GM12891 (cell line): ENCODE measurements around the gene CNBP.
"Not testable (repeated sequence)": the region's sequence is repeated elsewhere in the genome, so short reads cannot be mapped to it uniquely, and the experiment has no call there.

Experiments
- DNase-seq: peaks from one replicate; pipeline ENCODE4 v3.0.0; 2011; ENCODE audit warnings: low spot score; ENCODE audit not compliant: insufficient read length
- FAIRE-seq: peaks from 2 replicates; lab custom pipeline; 2011; peaks lifted over from hg19 to GRCh38; lab: Jason Lieb, UNC
- PAX5 ChIP-seq: IDR thresholded peaks from 2 replicates; pipeline ENCODE4 v1.6.1; 2011; ENCODE audit warnings: low read length, moderate library complexity, mild to moderate bottlenecking; ENCODE audit not compliant: insufficient read depth, severe bottlenecking
- POLR2A ChIP-seq: IDR thresholded peaks from 2 replicates; pipeline ENCODE4 v1.6.1; 2011; ENCODE audit warnings: low read depth, low read length, control low read depth
- POLR2AphosphoS5 ChIP-seq: IDR thresholded peaks from 2 replicates; pipeline ENCODE4 v1.6.1; 2011; ENCODE audit warnings: low read depth, low read length, control low read depth
- POU2F2 ChIP-seq: IDR thresholded peaks from 2 replicates; pipeline ENCODE4 v1.6.1; 2011; ENCODE audit warnings: low read depth, mild to moderate bottlenecking, control low read depth, low read length, moderate library complexity
- SPI1 ChIP-seq: IDR thresholded peaks from 2 replicates; pipeline ENCODE4 v1.6.1; 2011; ENCODE audit warnings: low read depth, low read length, control low read depth
- TAF1 ChIP-seq: IDR thresholded peaks from 2 replicates; pipeline ENCODE4 v1.6.1; 2011; ENCODE audit warnings: low read depth, low read length, control low read depth

Gene CNBP

DNA sequence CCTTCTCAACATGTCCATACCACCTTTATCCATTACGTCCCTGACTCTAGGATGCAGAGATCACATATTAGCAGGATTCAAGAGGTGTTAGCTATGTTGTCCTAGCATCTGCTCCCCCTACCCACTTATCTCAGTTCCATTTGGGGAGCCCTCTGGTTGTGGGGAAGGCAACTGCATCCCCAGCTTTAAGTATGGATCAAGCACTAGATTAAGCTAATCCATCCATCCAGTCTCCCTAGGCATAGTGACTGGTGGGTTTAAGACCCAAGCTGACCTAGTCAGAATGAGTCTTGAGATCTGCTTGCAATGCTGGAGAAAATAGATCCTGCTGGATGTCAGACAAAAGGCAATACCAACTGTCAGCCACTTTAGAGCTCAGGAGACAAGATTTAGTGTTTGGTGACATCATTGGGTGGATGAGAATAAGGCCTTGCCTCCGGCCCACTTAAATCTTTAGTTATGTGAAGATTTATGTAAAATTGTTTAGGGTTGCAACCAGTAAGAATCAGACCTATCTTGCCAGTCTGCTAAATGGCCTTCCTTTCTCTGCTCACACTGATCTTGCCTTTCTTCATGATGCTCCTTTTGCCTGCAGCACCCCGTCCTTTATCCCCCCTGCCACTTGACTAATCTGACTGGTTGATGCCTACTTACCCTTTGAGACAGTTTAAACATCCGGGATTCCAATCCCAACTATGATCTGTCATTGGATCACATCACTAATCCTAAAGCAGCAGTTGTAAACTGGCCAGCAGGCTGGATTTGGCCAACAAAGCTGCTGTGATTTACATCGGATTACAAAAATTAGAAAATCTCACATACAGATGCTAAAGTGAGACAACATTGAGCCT is 20.7 kb downstream of the CNBP start:
- no peak for TF ChIP-seq POLR2AphosphoS5
- TF ChIP-seq TAF1 = no peak
- TF ChIP-seq PAX5 = no peak
- TF ChIP-seq POLR2A = 0 out of 2 replicates have a peak, but pooled peaks have one; percentile 1
- no peak for TF ChIP-seq POU2F2
- FAIRE-seq (no peak), DNase-seq (no peak)

DNA sequence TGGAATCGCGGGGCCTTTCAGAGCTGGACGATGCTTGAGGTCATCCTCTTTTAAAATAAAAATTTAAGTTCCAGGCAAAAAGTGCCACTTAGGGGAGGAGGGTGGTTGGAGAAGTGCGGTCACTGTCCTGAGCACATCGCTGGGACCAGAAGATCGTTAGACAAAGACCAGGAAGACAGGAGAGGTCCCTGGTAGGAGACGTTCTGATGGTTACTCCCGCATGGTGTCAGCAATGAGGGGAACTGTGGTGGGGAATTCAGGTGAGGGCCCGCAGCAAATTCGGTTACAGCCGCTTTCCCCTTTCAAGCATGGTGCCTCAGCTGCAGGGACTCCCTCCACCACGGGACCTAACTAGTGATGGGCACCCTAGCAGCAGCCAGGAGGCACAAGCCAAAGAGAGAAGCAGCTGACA is 21.8 kb downstream of the CNBP start:
- no peak for DNase-seq
- no peak for TF ChIP-seq POLR2AphosphoS5
- TF ChIP-seq POLR2A = no peak
- TF ChIP-seq POU2F2 = no peak
- TF ChIP-seq PAX5 = no peak
- TF ChIP-seq SPI1 = no peak
- TF ChIP-seq TAF1 = no peak
- FAIRE-seq = peak; percentile 28

DNA sequence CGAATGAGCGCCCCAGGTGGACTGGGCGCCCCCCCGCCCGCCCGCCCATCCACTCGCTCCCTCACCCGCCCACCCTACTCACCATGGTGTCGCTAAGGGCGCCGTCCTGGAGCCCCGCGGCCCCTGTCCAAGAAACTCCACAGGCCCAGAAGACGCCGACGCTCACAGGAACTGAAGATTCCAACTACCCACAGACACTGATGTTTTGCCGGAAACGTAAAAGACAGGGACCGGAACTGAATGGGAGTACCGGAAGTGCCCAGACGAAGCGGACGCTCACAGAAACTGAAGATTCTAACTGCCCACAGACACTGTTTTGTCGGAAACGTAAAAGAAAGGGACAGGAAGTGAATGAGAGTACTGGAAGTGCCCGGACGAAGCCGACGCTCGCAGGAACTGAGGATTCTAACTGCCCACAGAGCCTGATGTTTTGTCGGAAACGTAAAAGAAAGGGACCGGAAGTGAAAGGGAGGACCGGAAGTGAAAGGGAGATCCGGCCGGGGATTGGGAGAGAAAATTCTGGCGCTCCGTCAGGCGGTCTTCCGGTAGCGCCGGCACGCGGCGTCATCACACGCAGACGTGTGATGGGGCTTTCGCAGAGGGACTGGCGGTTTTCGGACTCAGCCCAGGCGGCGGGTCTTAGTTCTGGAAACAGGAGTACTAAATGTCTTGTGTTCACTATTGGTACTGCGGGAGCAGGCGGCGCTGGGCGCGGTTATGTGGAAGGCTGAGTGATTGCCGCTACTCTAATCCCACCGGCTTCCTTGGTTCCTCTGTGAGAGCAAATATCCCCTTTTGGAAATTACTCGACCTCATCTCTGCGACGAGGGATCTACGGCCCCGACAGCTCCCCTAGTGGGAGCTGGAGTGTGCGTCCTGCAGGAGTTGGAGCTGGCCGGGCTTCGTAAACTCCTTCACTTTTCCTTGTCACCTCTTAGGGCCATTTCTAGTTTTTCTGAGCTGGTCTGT is 22.5 kb downstream of the CNBP start, which contains the start of gene ISY1:
Gene ISY1, minus strand, starts transcription at position 173 of the 969 bp plus-strand sequence. Its CDS starts 88 bp downstream, at position 85.
- TF ChIP-seq TAF1 (peak; percentile 70), POLR2A (peak; percentile 95), POU2F2 (peak; percentile 55), PAX5 (no peak), POLR2AphosphoS5 (peak; percentile 95), SPI1 (peak; percentile 15; the same call in 1 of the 2 replicates)
- FAIRE-seq (peak; percentile 91), DNase-seq (peak; percentile 79)

DNA sequence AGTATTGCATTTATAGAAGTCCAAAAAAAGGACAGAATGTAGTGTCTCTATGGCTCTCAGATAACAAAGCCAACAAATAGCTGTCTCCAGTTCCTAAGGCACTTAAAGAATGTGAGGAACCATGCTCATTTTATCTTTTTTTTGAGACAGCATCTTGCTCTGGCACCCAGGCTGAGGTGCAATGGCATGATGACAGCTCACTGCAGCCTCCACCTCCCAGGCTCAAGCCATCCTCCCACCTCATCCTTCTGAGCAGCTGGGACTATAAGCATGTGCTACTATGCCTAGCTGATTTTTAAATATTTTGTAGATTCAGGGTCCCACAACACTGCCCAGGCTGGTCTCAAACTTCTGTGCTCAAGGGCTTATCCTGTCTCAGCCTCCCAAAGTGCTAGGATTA is 38.9 kb downstream of the CNBP start:
- FAIRE-seq (no peak), DNase-seq (no peak)
- TF ChIP-seq PAX5 (no peak), POLR2A (no peak), TAF1 (no peak), SPI1 (no peak), POLR2AphosphoS5 (no peak)

DNA sequence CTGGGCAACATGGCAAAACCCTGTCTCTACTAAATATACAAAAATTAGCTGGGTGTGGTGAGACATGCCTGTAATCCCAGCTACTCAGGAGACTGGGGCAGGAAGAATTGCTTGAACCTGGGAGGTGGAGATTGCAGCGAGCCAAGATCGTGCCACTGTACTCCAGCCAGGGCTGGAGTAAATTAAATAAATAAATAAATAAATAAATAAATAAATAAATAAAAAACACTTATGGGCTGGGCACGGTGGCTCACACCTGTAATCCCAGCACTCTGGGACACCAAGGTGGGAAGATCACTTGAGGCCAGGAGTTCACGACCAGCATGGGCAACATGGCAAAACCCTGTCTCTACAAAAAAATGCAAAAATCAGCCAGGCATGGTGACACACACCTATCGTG is 42.7 kb downstream of the CNBP start:
- FAIRE-seq, DNase-seq: not testable (repeated sequence)

DNA sequence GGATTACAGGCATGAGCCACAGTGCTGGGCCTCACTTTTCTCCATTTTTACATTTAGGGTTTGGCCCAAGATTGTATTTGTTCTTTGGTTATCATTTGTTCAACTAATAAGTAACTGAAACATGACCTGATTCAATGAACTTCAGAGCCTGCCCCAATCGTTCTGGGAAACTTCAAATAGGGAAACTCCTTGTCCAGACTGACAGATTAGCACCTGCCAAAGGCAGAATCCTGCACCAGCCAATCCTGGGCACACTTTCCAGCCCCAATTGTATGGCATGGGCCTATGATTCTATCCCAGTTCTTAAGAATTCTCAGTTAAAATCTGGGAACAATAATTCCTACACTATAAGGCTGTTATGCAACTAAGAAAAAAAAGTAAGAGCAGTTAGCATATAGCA is 43.8 kb downstream of the CNBP start:
- TF ChIP-seq POU2F2 (no peak), POLR2A (no peak), PAX5 (no peak), POLR2AphosphoS5 (no peak), SPI1 (no peak), TAF1 (no peak)
- DNase-seq (no peak), FAIRE-seq (no peak)

DNA sequence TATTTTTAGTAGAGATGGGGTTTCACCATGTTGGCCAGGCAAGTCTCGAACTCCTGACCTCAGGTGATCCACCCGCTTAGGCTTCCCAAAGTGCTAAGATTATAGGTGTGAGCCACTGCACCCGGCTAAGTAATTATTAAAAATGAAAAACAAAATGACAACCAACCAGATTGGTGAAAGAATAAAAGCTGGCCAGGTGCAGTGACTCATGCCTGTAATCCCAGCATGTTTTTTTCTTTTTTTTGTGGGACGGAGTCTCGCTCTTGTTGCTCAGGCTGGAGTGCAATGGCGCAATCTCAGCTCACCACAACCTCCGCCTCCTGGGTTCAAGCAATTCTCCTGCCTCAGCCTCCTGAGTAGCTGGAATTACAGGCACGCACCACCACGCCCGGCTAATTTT is 47.4 kb downstream of the CNBP start:
- FAIRE-seq, DNase-seq: not testable (repeated sequence)

DNA sequence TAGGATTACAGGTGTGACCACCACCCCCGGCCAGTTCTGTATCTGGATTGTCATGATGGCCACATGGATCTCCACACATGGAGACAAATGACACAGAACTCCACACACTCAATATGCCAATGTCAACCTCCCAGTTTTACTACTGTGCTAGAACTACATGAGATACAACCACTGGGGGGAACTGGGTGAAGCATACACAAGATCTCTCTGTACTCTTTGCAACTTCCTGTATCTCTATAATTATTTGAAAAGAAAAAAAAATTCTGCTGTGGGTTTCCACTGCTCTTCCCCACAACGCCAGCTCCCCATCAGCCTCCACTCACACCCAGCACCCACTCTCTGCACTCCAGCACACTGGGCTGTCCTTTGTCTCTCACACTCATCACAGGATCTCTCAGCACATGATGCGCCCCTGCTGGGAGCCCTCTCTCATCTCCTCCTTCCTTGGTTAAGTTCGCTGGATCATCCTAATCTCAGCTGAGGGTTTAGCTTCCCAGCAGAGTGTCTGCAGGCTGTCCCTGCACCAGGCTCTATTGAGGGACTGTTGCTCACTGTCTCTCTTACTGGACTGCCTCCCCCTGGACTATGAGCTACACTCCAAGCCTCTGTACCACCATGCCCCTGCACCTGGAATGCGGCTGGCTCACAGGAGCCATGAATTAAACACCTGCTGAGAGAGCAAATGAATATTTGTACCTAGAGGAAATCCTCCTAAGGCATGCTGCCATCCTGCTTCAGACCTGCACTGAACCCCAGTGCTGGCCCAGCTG is 51.4 kb downstream of the CNBP start:
- DNase-seq = no peak
- FAIRE-seq = no peak
- TF ChIP-seq TAF1 = no peak
- TF ChIP-seq PAX5 = no peak
- no peak for TF ChIP-seq POLR2AphosphoS5
- no peak for TF ChIP-seq SPI1
- TF ChIP-seq POLR2A = no peak
- no peak for TF ChIP-seq POU2F2

DNA sequence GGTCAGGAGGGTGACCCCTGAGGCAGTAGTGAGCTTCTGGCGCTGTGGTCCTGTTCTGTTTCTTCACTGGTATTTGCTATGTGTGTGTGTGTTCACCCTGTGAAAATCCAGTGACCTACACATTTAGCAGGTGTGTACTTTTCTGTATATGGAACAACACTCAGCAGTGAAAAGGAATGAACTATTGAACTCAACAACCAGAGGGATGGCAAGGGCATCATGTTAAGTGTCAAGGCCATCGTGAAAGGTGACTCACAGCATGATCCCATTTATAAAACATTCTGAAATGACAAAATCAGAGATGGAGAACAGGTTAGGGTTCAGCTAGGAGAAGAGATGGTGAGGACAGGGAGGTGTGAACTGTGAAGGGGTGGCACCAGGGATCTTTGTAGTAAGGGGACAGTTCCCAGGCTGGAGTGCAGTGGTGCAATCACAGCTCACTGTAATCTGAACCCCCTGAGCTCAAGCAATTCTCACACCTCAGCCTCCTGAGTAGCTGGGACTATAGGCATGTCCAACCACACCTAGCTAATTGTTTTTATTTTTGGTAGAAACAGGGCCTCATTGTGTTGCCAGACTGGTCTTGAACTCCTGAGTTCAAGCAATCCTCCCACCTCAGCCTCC is 52.1 kb downstream of the CNBP start:
- DNase-seq (no peak), FAIRE-seq (no peak)
- TF ChIP-seq TAF1 (no peak), POLR2AphosphoS5 (no peak), SPI1 (no peak), POLR2A (no peak), POU2F2 (no peak), PAX5 (no peak)

DNA sequence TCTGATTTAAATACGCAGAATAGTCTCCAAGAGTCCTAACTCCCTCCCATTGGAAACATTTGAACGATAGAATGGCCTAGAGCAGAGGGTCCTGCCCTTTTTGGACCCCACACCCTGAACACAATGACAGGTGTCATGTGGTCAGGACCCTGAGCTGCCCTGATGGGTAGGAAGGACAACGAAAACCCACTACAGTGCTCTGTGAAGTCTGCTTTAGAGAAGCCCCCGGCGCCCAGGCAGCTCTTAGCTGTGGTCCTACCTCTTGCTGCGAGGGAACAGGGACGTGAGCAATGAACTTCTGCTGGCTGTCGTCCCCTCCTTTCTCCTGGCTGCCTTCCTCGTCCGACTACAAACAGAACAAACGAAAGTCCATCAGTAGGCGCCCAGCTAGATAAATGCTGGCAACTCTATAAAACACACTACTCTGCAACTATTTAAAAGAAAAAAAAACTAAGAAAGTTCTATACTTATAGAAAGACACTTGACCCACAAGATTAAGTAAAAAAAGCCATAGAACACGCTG is 53.3 kb downstream of the CNBP start:
- no peak for DNase-seq
- TF ChIP-seq POLR2A = no peak
- no peak for TF ChIP-seq SPI1
- no peak for TF ChIP-seq TAF1
- TF ChIP-seq POU2F2 = no peak
- TF ChIP-seq PAX5 = no peak
- TF ChIP-seq POLR2AphosphoS5 = no peak
- FAIRE-seq = no peak
